ENCODE measurements around the gene PPP5C.
A peak's percentile ranks its signal among the peaks of the same experiment; 100 is the strongest.

Gene PPP5C

DNA sequence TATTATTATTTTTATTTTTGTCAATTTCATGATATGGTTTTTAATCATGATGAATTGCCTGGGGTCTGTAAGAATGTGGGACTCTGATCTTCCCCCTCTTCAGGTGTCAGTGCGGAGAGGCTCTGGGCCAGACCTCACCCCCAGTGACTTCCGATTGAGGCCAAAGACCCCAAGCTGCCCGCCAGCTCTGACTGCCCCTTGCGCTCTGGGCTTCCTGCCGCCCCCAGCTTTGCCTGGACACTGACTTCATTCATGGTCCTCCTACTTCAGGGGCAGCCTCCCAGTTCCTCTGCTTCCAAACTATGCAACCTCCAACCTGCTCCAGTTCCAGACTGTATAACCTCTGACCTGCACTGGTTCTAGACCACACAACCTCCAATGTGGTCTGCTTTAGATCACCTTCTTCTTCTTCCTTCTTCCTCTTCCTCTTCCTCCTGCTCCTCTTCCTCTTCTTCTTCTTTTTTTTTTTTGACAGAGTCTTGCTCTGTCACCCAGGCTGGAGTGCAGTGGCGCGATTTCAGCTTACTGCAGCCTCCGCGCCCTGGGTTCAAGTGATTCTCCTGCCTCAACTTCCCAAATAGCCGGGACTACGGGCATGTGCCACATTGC, 6.7 kb upstream of the PPP5C start:
- H3K4me1 ChIP-seq (ENCODE audit: control insufficient read depth, insufficient read depth, low read length): no peaks in the 10 kb centered on the region
- H3K4me3 ChIP-seq (ENCODE audit: low read length): no peak overlapping the region
- no peaks in the 10 kb centered on the region for H3K36me3 ChIP-seq (ENCODE audit: control insufficient read depth, insufficient read depth, low read length)
- H3K27me3 ChIP-seq (ENCODE audit: control insufficient read depth, insufficient read depth, low read length): no peaks in the 10 kb centered on the region
- H3K9ac ChIP-seq (ENCODE audit: low read length): no peak overlapping the region
- no peaks in the 10 kb centered on the region for H3K9me3 ChIP-seq (ENCODE audit: control insufficient read depth, low read length)

DNA sequence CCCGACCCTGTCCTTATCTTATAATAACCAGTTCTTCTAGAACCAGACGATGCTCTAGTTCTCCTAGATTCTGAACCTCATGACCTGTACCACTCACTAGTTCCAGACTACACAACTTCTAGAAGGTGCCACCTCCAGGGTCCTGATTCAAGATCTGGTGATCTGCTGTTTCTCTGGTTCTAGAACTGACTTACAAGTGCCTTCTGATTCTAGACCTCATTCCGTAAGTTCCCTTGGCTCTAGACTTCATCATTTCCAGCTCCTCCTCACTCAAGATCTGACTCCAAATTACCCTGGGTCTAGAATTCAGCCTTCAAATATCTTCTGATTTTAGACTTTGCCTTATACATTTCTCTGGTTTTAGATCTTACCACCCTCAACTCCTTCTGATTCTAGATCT, 5.0 kb upstream of the PPP5C start:
- H3K9me3 ChIP-seq (ENCODE audit: control insufficient read depth, low read length): no peaks in the 10 kb centered on the region
- H3K27me3 ChIP-seq (ENCODE audit: control insufficient read depth, insufficient read depth, low read length): no peaks in the 10 kb centered on the region
- no peak overlapping the region for H3K9ac ChIP-seq (ENCODE audit: low read length)
- peaks cover 5% of the 10 kb centered on the region for H3K4me1 ChIP-seq (ENCODE audit: control insufficient read depth, insufficient read depth, low read length)
- no peak overlapping the region for H3K4me3 ChIP-seq (ENCODE audit: low read length)
- no peaks in the 10 kb centered on the region for H3K36me3 ChIP-seq (ENCODE audit: control insufficient read depth, insufficient read depth, low read length)

DNA sequence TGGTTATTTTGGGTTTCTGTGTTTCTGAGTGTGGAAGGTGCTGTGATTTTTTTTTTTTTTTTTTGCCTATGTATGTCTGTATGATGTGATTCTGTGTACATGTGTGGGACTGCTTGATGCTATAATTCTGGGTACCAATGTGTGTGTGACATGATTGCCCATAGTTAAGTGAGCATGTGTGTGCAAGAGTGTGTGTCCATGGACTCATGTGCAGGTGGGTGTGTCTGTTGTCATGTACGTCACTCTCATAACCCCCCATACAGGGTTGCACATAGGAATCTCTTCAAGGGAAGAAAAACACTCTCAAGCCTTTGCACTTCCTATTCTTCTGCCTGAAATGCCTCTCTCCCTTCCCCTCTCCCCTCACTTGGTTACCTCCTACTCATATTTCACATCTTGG, 2.5 kb upstream of the PPP5C start:
- Histone ChIP-seq H3K4me1 (ENCODE audit: control insufficient read depth, insufficient read depth, low read length) (peaks cover 12% of the 10 kb centered on the region), H3K36me3 (ENCODE audit: control insufficient read depth, insufficient read depth, low read length) (no peaks in the 10 kb centered on the region), H3K9me3 (ENCODE audit: control insufficient read depth, low read length) (no peaks in the 10 kb centered on the region), H3K4me3 (ENCODE audit: low read length) (no peak overlapping the region), H3K27me3 (ENCODE audit: control insufficient read depth, insufficient read depth, low read length) (no peaks in the 10 kb centered on the region), H3K9ac (ENCODE audit: low read length) (no peak overlapping the region)

DNA sequence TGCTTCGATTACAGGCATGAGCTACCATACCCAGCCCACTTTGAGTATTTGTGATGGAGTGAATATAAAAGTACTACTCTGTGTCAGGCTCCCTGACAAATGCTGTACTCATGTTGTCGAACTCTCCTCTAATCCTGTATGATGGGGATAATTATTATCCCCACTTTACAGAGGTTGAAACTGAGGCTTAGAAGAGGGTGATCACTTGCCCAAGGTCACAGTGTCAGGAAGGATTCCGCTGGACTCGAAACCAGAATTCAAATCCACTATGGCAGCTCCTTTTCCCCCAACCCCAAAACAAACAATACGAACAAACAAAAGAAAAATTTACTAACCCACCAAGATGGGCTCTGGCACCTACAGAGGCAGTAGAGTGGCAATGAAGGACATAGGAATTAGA, 1.7 kb upstream of the PPP5C start:
- Histone ChIP-seq H3K4me1 (ENCODE audit: control insufficient read depth, insufficient read depth, low read length) (peaks cover 20% of the 10 kb centered on the region), H3K9ac (ENCODE audit: low read length) (no peak overlapping the region), H3K36me3 (ENCODE audit: control insufficient read depth, insufficient read depth, low read length) (no peaks in the 10 kb centered on the region), H3K4me3 (ENCODE audit: low read length) (no peak overlapping the region), H3K27me3 (ENCODE audit: control insufficient read depth, insufficient read depth, low read length) (no peaks in the 10 kb centered on the region), H3K9me3 (ENCODE audit: control insufficient read depth, low read length) (no peaks in the 10 kb centered on the region)

DNA sequence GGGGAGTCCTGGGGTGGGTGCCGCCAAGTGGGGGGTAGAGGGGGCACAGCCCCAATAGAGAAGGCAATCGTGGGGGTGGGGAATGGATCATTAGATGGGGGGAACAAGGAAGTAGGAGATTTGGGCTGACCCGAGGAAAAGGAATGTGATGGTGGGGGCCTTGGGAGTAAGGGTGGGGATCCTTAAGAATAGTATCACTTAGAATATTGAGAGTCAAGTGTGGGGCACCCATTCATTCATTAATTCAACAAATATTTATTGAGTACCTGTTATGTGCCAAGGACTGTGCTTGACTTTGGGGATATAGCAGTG, 641 bp downstream of the PPP5C start:
- Histone ChIP-seq H3K36me3 (ENCODE audit: control insufficient read depth, insufficient read depth, low read length) (no peaks in the 10 kb centered on the region), H3K4me1 (ENCODE audit: control insufficient read depth, insufficient read depth, low read length) (peaks cover 41% of the 10 kb centered on the region), H3K4me3 (ENCODE audit: low read length) (peak overlapping the region; percentile 70), H3K9me3 (ENCODE audit: control insufficient read depth, low read length) (no peaks in the 10 kb centered on the region), H3K27me3 (ENCODE audit: control insufficient read depth, insufficient read depth, low read length) (no peaks in the 10 kb centered on the region), H3K9ac (ENCODE audit: low read length) (peak overlapping the region; percentile 94)

DNA sequence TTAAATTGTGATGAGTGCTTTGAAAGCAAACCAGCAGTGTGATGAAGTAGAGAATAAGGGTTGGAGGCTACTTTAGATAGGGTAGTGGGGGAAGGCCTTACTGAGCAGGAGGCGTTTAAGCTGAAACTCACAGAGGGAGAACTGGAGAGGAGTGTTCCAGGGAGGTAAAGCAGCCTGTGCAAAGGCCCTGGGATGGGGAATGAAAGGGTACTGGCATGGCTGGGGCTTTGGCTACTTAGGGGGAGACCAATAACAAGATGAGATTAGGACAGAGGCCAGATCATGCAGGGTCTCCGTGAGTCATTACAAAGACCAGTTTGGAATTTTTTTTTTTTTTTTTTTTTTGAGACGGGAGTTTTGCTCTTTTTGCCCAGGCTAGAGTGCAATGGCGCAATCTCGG, 1.1 kb downstream of the PPP5C start:
- H3K36me3 ChIP-seq (ENCODE audit: control insufficient read depth, insufficient read depth, low read length): no peaks in the 10 kb centered on the region
- H3K9me3 ChIP-seq (ENCODE audit: control insufficient read depth, low read length): no peaks in the 10 kb centered on the region
- H3K27me3 ChIP-seq (ENCODE audit: control insufficient read depth, insufficient read depth, low read length): no peaks in the 10 kb centered on the region
- H3K4me3 ChIP-seq (ENCODE audit: low read length): peak overlapping the region; percentile 70
- peaks cover 41% of the 10 kb centered on the region for H3K4me1 ChIP-seq (ENCODE audit: control insufficient read depth, insufficient read depth, low read length)
- peak overlapping the region; percentile 94 for H3K9ac ChIP-seq (ENCODE audit: low read length)

DNA sequence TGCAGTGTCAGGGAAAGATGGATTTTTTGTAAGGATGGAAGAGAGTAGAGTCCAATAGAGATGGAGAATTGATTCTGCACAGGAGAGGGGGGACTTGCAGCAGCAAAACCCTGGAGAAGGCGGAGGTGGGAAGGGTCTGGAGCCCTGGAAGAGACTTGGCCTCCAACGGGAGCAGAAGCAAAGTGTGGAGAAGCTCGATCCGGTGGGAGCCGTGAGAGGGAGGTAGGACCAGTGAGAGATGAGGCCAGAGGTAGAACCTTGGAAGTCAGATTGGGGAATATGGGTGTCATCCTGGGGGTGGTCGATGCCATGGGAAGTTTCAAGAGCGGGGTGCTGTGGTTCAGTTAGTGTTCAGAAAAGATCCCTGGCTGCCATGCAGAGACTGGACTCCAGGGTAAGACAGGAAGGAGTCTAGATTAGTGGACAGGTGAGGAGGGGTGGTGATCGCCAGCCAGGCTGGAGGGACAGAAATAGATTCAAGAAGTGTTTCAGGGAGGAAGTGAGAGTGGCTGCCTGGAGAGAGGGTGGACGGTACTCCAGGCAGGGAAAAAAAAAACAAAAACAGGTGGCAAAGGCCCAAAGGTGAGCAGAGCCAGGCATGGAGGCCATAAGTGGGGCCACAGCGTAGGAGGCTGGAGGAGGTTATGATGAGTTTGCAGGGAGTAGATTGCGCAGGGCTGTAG, 2.6 kb downstream of the PPP5C start:
- no peak overlapping the region for H3K4me3 ChIP-seq (ENCODE audit: low read length)
- H3K36me3 ChIP-seq (ENCODE audit: control insufficient read depth, insufficient read depth, low read length): peaks cover 7% of the 10 kb centered on the region
- H3K9me3 ChIP-seq (ENCODE audit: control insufficient read depth, low read length): no peaks in the 10 kb centered on the region
- H3K4me1 ChIP-seq (ENCODE audit: control insufficient read depth, insufficient read depth, low read length): peaks cover 41% of the 10 kb centered on the region
- no peak overlapping the region for H3K9ac ChIP-seq (ENCODE audit: low read length)
- H3K27me3 ChIP-seq (ENCODE audit: control insufficient read depth, insufficient read depth, low read length): no peaks in the 10 kb centered on the region

DNA sequence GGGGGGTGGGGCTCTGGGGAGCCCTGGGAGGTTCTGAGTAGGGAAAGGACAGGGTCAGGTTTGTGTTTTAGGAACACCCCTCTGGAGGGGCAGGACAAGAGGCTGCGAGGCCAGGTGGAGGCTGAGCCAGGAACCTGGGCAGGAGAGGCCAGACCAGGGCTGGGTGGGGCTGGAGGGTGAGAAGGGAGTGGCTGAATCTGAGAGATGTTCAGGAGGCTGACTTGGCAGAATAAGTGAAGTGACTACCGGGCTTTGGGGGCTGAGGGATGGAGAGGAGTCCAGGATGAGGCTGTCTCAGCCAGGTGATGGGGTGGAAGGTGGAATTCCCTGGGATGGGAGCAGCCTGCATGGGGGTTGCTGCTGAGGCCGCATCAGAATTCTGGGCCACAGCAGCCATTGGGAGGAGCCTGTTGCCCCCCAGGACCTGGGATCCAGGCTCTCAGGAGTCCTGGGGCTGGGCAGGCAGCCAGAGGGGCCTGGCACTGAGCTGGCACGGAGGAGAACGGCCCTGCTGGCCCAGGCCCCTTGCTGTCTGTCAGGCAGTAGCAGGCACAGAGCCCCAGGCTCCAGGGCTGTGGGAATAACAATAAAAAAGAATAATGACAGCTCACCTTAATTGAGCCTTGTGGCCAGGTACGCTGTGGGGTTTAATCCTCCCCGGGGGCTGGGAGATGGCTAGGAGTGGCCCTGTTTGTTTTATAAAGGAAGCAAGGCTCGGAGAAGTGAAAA, 3.3 kb downstream of the PPP5C start:
- Histone ChIP-seq H3K9ac (ENCODE audit: low read length) (peak overlapping the region; percentile 53), H3K9me3 (ENCODE audit: control insufficient read depth, low read length) (no peaks in the 10 kb centered on the region), H3K4me1 (ENCODE audit: control insufficient read depth, insufficient read depth, low read length) (peaks cover 49% of the 10 kb centered on the region), H3K27me3 (ENCODE audit: control insufficient read depth, insufficient read depth, low read length) (no peaks in the 10 kb centered on the region), H3K36me3 (ENCODE audit: control insufficient read depth, insufficient read depth, low read length) (peaks cover 7% of the 10 kb centered on the region), H3K4me3 (ENCODE audit: low read length) (peak overlapping the region; percentile 7)

DNA sequence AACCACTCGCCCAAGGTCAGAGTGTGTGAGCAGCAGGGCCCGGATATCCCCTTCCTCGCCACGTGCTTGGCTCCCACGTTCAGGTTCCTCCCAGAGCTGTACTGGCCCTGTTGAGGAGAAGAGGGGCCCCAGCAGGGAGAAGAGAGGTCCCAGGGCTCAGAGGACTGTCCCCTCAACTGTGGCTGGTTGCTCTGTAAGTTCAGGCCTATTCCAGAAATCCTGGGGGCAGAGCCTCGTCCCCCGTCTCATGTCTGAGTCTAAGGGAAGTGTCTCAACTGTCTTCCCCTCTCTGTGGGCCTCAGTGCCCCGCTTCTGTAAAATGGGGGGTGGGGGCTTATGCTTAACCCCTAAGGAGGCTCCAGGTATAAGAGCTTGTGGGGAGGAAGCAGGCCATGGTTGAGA, 3.9 kb downstream of the PPP5C start:
- Histone ChIP-seq H3K9ac (ENCODE audit: low read length) (peak overlapping the region; percentile 53), H3K27me3 (ENCODE audit: control insufficient read depth, insufficient read depth, low read length) (no peaks in the 10 kb centered on the region), H3K9me3 (ENCODE audit: control insufficient read depth, low read length) (no peaks in the 10 kb centered on the region), H3K36me3 (ENCODE audit: control insufficient read depth, insufficient read depth, low read length) (peaks cover 7% of the 10 kb centered on the region), H3K4me3 (ENCODE audit: low read length) (peak overlapping the region; percentile 7), H3K4me1 (ENCODE audit: control insufficient read depth, insufficient read depth, low read length) (peaks cover 54% of the 10 kb centered on the region)

DNA sequence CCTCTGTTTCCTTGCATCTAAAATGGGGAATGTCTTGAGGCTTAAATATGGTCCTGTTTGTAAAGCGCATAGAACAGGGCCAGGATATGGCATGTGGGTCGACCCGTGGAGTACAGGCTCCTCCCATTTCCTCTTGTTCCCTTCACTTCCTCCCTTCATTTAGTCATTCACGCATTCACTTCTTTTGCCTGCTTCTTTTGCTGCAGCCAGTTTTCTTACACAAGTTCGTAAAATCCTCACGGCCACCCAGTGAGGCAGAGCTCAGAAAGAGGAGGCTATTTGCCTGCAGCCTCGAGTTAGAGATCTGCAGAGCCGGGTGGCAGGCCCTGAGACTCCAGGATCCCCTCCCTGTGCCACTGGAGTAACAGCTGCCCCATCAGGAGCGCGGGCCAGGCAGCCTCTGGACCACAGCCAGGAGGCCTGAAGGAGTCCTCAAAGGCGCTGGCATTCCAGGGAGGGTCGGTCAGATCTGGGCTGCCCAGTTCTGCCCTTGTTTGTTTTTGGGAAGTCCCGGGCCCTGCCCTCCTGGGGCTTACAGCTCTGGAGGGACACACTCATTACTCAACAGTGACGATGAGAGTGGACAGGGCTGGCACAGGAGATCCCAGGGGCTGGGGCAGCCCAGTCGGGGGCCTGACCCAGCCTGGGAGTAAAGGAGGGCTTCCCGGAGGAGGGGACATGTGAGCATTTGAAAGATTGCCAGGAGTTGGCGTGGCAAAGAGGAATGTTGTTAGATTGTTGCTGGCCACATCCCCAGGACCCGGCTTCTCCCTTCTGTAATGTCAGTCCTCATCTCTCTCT, 4.6 kb downstream of the PPP5C start:
- H3K9ac ChIP-seq (ENCODE audit: low read length): peak overlapping the region; percentile 53
- H3K36me3 ChIP-seq (ENCODE audit: control insufficient read depth, insufficient read depth, low read length): peaks cover 7% of the 10 kb centered on the region
- no peaks in the 10 kb centered on the region for H3K9me3 ChIP-seq (ENCODE audit: control insufficient read depth, low read length)
- H3K4me1 ChIP-seq (ENCODE audit: control insufficient read depth, insufficient read depth, low read length): peaks cover 59% of the 10 kb centered on the region
- H3K27me3 ChIP-seq (ENCODE audit: control insufficient read depth, insufficient read depth, low read length): no peaks in the 10 kb centered on the region
- H3K4me3 ChIP-seq (ENCODE audit: low read length): peak overlapping the region; percentile 7

DNA sequence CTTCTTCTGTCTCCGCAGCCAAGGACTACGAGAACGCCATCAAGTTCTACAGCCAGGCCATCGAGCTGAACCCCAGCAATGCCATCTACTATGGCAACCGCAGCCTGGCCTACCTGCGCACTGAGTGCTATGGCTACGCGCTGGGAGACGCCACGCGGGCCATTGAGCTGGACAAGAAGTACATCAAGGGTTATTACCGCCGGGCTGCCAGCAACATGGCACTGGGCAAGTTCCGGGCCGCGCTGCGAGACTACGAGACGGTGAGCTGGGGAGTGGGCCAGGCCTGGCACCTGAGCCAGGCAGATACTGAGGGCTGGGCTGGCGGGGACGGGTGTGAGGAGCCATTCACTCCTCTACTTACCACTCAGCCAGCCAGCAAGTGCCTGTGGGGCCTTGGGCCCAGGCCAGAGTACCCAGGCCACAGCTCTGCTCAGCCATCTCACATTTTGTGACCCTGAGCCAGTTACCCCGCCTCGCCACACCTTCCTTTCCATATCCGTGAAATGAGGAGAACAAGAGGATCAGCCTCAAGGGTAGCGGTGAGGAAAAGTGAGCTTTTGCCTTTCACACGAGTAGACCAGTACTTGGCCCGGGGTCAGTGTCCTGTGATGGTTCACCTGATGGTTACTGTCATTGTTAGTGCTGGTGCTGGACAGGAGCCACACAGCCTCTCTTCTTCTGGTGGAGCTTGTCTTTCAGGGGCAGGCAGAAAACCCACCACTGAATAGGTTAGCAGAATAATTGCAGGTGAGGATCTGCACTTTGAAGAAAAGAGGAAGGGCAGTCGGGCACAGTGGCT, 7.0 kb downstream of the PPP5C start:
- peaks cover 7% of the 10 kb centered on the region for H3K36me3 ChIP-seq (ENCODE audit: control insufficient read depth, insufficient read depth, low read length)
- H3K9ac ChIP-seq (ENCODE audit: low read length): no peak overlapping the region
- H3K4me1 ChIP-seq (ENCODE audit: control insufficient read depth, insufficient read depth, low read length): peaks cover 64% of the 10 kb centered on the region

More for the DNA sequence above, 7.0 kb downstream of the PPP5C start:
- Histone ChIP-seq H3K27me3 (ENCODE audit: control insufficient read depth, insufficient read depth, low read length) (no peaks in the 10 kb centered on the region), H3K9me3 (ENCODE audit: control insufficient read depth, low read length) (no peaks in the 10 kb centered on the region), H3K4me3 (ENCODE audit: low read length) (no peak overlapping the region)
